Ovary (tissue), 3 donors: ENCODE data around the gene ARHGEF37.

Source experiments
- EP300 ChIP-seq: sonication (generic); formaldehyde crosslinking; IDR thresholded peaks from one replicate; pipeline ENCODE4 v1.6.1; 2017; ENCODE audit warnings: antibody characterized with exemption
- POLR2A ChIP-seq: fragments of 450-650 bp; IDR thresholded peaks from one replicate; pipeline ENCODE4 v1.6.1; 2017; ENCODE audit warnings: antibody characterized with exemption, mild to moderate bottlenecking, moderate library complexity
- TF ChIP-seq, protein P1 (sequence below), 3 donors: fragments of 450-650 bp in 2 of 3; fragments of 200-600 bp in 1 of 3; IDR thresholded peaks; one replicate each; pipeline versions ENCODE4 v1.5.1 to v1.8.0; 2016 to 2022; ENCODE audit warnings: antibody characterized with exemption in 3 of 3, mild to moderate bottlenecking in 1 of 3
- donor health status: DM: no; HTN: no; CAD: no.

GRCh38 chr5:149537374-149537975, 43.8 kb upstream of the ARHGEF37 start:
- TF ChIP-seq, protein P1, sequence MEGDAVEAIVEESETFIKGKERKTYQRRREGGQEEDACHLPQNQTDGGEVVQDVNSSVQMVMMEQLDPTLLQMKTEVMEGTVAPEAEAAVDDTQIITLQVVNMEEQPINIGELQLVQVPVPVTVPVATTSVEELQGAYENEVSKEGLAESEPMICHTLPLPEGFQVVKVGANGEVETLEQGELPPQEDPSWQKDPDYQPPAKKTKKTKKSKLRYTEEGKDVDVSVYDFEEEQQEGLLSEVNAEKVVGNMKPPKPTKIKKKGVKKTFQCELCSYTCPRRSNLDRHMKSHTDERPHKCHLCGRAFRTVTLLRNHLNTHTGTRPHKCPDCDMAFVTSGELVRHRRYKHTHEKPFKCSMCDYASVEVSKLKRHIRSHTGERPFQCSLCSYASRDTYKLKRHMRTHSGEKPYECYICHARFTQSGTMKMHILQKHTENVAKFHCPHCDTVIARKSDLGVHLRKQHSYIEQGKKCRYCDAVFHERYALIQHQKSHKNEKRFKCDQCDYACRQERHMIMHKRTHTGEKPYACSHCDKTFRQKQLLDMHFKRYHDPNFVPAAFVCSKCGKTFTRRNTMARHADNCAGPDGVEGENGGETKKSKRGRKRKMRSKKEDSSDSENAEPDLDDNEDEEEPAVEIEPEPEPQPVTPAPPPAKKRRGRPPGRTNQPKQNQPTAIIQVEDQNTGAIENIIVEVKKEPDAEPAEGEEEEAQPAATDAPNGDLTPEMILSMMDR (IDR thresholded peaks at IDR 0.05) = no peak
- TF ChIP-seq POLR2A (no peak), EP300 (no peak)
